MM.1S (cell line): ENCODE results near the gene ZSCAN20.

Experiments
- CTCF ChIP-seq: fragments of 300-600 bp; sonication (generic); IDR thresholded peaks from 2 replicates; pipeline ENCODE4 v1.5.1; 2016; ENCODE audit warnings: antibody characterized with exemption, low read length, mixed read lengths
- EZH2 ChIP-seq: fragments of 300-600 bp; sonication (generic); optimal IDR thresholded peaks from 2 replicates; pipeline ENCODE3; 2017; ENCODE audit warnings: low read depth, mild to moderate bottlenecking, antibody characterized with exemption, low read length, mixed read lengths
- EZH2phosphoT487 ChIP-seq: fragments of 300-600 bp; sonication (generic); IDR thresholded peaks from 2 replicates; pipeline ENCODE4 v1.6.1; 2018; ENCODE audit warnings: antibody characterized with exemption, low read length

GRCh38 chr1:33424610-33425009 lies 47.8 kb upstream of the ZSCAN20 start:
- TF ChIP-seq CTCF (no peak), EZH2phosphoT487 (no peak), EZH2 (no peak)
